GM19395 (cell line): Measurements from ENCODE around the gene KIFBP.
"Not testable (repeated sequence)": the region's sequence is repeated elsewhere in the genome, so short reads cannot be mapped to it uniquely, and the experiment has no call there.

ENCODE experiments used
- ATAC-seq: cut with Tn5 transposase; IDR thresholded peaks from one replicate; pipeline ENCODE4 v1.9.1; 2021; ENCODE audit warnings: mild to moderate bottlenecking, moderate library complexity; ENCODE audit not compliant: unreplicated experiment

KIFBP gene

DNA sequence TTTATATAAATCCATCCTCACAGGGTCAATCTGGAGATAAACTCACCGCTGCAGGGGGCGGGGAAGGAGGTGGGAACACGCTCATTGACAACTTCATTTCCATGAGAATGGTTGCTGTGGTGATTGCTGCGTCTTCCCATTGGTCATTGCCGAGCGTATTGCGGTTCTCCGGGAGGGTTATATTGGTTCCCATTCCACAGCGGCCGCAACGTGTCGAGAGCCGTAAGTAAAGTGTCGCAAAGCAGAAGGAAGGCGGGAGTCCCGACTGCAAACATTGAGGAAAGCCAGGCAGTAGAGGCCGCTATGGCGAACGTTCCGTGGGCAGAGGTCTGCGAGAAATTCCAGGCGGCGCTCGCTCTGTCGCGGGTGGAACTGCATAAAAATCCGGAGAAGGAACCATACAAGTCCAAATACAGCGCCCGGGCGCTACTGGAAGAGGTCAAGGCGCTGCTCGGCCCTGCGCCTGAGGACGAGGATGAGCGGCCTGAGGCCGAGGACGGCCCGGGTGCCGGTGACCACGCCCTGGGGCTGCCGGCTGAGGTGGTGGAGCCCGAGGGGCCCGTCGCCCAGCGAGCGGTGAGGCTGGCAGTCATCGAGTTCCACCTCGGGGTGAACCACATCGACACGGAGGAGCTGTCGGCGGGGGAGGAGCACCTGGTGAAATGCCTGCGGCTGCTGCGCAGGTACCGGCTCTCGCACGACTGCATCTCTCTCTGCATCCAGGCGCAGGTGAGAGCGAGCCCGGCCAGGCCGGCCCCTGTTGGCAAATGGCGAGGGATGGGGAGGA, at the start of gene KIFBP:
KIFBP (plus strand) TSS at position 274 of the 787 bp plus-strand sequence; CDS start at position 304, 30 bp downstream.
- peak; percentile 80 for ATAC-seq

GRCh38 chr10:68938884-68939283, 49.7 kb upstream of the KIFBP start:
- no peak for ATAC-seq

DNA sequence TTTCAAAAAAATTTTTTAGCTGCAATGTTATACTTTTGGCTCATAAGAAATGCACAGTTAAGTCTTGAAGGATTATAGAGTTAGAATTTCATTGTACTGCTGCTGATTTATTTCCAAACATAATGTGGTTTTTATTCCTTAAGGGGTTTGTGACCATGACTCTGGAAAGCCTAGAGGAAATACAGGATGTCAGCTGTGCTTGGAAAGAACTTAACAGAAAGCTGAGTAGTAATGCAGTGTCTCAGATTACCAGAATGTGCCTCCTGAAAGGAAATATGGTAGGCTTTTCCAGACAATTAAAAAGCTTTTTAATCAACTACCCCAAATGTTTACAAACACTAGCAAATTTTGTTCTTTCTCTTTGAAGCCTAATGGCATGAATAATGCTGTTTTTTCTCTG, 47.7 kb upstream of the KIFBP start:
- not testable (repeated sequence) for ATAC-seq

GRCh38 chr10:68950598-68950997, 38.0 kb upstream of the KIFBP start:
- ATAC-seq = no peak

DNA sequence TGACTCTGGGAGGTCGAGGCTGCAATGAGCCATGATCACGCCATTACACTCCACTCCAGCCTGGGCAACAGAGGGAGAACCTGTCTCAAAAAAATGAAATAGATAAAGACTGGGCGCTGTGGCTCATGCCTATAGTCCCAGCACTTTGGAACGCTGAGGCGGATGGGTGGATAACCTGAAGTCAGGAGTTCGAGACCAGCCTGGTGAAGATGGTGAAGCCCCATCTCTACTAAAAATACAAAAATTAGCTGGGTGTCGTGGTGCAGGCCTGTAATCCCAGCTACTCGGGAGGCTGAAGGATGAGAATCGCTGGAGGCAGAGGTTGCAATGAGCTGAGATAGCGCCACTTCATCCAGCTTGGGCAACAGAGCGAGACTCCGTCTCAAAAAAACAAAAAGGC, 33.7 kb upstream of the KIFBP start:
- no peak for ATAC-seq

DNA sequence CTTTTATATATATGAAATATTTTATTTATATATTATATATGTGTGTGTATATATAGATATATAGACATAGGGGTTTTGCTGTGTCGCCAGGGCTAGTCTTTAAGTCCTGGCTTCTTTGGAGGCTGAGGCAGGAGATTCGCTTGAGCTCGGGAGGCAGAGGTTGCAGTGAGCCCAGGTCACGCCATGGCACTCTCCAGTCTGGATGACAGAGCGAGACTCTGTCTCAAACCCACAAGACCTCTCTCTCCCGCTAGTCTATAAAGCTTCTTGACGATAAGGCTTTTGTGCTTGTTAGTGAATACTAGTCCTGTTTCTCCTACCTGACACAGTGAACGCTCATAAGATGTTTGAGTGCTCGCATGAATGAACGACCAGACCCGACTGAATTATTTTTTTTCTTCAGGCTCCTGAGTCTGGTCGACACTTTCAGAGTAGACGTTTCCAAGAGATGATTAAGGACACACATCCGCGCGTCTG, 33.2 kb upstream of the KIFBP start:
- ATAC-seq = peak; percentile 6

GRCh38 chr10:68955832-68956532, 32.6 kb upstream of the KIFBP start, which contains the start of gene DDX21:
Gene DDX21 (plus strand): TSS chr10:68956170. CDS start chr10:68956226, 56 bp downstream.
- ATAC-seq = peak; percentile 91

GRCh38 chr10:68957284-68957615, 31.4 kb upstream of the KIFBP start:
- ATAC-seq = no peak

DNA sequence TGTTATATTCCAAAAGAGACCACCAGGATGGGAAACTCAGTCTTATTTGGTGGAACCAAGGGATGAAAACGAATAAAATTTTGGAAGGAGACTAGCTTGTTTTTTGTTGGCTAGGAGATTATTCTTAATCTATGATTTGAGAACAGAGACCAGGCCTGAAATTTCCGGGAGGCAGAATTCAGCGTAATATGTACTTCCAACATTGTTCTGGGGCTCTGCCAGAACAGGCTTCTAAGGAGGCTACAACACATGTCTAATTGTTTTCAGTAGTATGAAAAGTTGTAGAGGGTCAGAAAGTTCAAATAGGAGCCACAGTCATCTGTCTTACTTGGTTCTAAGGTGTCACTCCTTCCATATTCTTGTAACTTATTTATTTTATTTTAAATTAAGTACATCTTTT, 30.9 kb upstream of the KIFBP start:
- ATAC-seq = no peak

- ATAC-seq = no peak
Measured at GRCh38 chr10:68959695-68960527, 28.7 kb upstream of the KIFBP start.

- no peak for ATAC-seq
Measured at GRCh38 chr10:68963151-68963550, 25.5 kb upstream of the KIFBP start.

DNA sequence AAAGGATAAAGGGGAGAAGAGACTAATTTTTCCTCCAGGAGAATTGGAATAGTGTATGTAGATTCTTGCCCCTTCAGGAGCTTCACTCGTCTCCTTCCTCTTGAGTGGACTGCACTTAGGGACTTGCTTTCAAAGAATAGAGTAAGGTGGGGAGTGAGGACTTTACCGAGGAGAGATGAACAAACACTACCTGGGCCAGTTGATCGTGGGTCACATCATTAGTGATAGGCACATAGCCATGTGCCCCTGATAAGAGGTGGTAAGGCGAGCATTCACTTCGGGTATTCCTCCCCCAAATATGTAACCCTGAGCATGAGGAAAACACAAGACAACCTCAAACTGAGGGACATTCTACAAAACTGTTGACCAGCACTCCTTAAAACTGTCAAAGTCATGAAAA, 14.6 kb upstream of the KIFBP start:
- ATAC-seq = no peak

GRCh38 chr10:68975936-68976473, 12.6 kb upstream of the KIFBP start:
- ATAC-seq = not testable (repeated sequence)

DNA sequence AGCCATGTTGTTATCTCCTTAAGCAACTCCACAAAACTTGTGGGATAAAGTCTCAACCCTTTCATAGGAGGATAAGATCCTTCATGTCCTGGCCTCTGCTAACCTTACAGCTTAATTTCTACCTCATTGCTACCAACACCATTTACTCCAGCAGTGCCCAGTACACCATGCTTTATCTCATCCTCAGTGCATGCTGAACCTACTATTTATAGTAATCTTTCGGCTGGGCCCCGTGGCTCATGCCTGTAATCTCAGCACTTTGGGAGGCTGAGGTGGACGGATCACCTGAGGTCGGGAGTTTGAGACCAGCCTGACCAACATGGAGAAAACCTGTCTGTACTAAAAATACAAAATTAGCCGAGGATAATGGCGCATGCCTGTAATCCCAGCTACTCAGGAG, 8.9 kb upstream of the KIFBP start:
- not testable (repeated sequence) for ATAC-seq

DNA sequence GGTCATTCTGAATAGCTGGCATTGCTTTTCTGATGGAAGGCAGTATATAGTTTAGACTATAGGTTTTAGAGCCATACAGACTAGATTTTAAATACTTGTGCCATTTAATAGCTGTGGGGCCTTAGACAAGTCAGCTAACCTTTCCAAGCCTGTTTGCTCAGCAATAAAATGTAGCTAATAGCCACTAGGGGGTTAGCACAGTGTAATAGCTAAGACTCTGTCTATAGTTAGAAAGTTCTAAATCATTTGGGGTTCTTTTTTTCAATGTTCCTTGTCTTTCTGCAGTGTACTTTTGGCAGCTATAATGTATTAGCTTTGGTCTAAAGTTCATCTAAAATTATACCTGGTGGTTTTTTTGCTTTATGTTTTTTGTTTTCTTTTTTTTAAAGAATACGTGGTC, 7.5 kb upstream of the KIFBP start:
- no peak for ATAC-seq

GRCh38 chr10:68982389-68982788, 6.2 kb upstream of the KIFBP start:
- no peak for ATAC-seq

DNA sequence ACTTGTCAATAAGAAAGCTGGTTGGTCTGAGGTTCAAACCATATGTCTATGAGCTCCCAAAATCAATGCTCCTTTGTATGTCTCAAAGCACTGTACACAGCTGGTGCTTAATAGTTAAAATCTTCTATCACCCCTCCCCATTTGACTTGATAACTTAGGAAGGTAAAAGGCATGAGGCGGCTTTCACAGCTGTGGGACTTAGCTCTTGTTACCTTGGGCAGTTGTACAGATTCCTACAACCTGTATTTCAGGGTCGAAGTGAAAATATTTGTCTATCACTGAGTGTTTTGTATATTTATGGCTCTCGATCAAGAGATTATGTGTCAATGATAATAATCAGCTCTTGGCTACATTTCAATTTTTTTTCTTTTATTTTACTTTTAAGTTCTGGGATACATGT, 992 bp upstream of the KIFBP start:
- ATAC-seq = no peak

DNA sequence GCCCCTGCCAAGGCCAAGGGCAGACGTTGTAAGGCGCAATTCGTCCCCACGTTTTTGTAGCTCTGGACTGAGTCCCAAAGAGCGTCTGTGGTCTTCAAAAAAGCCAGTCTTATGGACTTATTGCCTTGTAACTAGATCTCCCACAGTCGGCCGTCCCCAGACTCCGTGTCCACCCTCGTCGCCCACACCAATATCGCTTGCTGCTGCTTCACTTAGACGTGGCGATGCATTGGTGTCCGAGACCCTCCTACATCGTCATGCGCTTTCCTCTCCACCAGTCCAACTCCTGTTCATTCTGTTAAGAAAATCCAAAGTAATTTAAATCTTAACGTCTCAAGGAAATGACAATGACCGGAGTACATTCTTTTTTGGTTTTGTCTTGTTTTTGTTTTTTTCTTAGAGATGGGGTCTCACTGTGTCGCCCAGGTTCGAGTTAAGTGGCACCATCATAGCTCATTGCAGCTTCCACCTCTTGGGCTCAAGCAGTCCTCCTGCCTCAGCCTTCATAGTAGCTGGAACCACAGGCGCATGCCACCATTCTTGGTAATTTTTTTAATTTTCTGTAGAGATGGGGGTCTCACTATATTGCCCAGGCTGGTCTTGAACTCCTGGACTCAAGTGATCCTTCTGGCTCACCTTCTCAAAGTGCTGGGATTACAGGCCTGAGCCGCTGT, 851 bp downstream of the KIFBP start:
- ATAC-seq = peak; percentile 10

DNA sequence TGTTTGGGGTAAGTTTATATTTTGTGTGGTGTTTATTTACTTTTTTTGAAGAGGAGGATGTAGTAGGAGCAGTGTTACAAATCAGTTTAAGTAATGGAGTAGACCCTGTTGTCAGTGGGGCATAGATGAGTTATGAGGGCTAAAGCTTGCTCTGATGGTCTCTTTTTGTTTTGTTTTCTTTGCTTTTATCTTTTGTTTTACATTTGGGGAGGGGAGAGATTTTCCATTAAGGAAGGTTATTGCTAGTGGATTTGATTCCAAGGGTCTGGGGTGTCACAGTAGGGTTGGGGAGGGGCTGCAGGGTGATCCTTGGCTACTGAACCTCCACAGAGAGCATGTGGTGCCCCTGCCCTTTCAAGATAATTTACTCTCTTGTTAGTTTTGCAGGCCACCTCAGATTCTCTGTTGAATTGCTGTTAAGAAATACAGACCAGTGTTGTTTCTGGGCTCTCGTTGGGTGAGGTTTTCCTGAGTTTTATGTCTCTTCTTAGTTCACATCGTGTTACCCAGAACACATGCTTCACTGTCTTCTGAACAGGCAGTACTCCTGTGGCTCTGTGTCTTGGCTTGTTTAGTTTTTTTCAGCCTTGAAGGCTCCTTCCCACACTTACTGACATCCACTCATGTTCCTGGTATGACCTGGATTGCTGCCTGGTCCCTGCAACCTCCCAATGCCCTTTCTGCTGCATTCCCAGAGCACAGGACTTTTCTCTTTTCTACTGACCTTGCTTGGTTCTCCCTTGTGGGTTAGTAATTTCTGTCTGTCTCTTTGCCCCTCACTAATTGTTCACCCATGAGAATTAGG, 4.2 kb downstream of the KIFBP start:
- no peak for ATAC-seq

DNA sequence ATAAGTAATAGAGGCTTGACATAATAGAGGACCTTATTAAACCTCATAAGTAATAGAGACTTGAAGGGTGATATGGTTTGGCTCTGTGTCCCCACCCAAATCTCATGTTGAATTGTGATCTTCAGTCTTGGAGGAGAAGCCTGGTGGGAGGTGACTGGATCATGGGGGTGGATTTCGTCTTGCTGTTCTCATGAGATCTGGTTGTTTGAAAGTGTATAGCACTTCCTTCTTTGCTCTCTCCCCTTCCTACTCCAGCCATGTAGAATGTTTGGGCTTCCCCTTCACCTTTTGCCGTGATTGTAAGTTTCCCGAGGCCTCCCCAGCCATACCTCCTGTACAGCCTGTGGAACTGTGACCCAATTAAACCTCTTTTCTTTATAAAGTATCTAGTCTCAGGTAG, 8.6 kb downstream of the KIFBP start:
- peak; percentile 9 for ATAC-seq
